Measurements from ENCODE around the gene FGGY. TPM values are rescaled to one million over a fixed set of nuclear protein-coding genes. Genes with fewer than 3 reads are reported as not detected.
"Not testable (repeated sequence)": the region's sequence is repeated elsewhere in the genome, so short reads cannot be mapped to it uniquely, and the experiment has no call there.

The FGGY gene
- total RNA-seq, 2 donors from 2014 or later, result 14.1 to 14.8 TPM

GRCh38 chr1:59494145-59494833 is 197.4 kb downstream of the FGGY start:
- no peak for DNase-seq
- Histone ChIP-seq H3K9me3 (ENCODE audit: control insufficient read depth, low read length) (peaks cover 9% of the 10 kb centered on the region), H3K27me3 (ENCODE audit: control insufficient read depth, insufficient read depth, low read length, poor library complexity, severe bottlenecking) (no peaks in the 10 kb centered on the region), H3K27ac (ENCODE audit: low read depth, low read length) (no peak overlapping the region), H3K36me3 (ENCODE audit: control insufficient read depth, insufficient read depth, low read length) (no peaks in the 10 kb centered on the region), H3K4me1 (ENCODE audit: control insufficient read depth, insufficient read depth, low read length) (no peaks in the 10 kb centered on the region), H3K4me3 (ENCODE audit: low read length) (no peak overlapping the region), H3K9ac (ENCODE audit: extremely low read depth, low read length, poor library complexity, severe bottlenecking) (no peak overlapping the region)
- Mint-ChIP-seq H3K4me1 (no peaks in the 10 kb centered on the region), H3K36me3 (ENCODE audit: low read depth) (no peaks in the 10 kb centered on the region), H3K27me3 (ENCODE audit: insufficient read depth) (no peaks in the 10 kb centered on the region), H3K4me3 (no peak overlapping the region), H3K9me3 (peaks cover 10% of the 10 kb centered on the region), H3K27ac (no peak overlapping the region)
- TF ChIP-seq CTCF (conservative IDR thresholded peaks at IDR 0.05), result no peak

- DNase-seq; H3K9me3 Mint-ChIP-seq; H3K27me3 Mint-ChIP-seq (ENCODE audit: insufficient read depth); H3K4me3 ChIP-seq (ENCODE audit: low read length); H3K4me3 Mint-ChIP-seq; H3K27ac Mint-ChIP-seq; H3K27ac ChIP-seq (ENCODE audit: low read depth, low read length); H3K4me1 Mint-ChIP-seq; H3K9me3 ChIP-seq (ENCODE audit: control insufficient read depth, low read length); H3K36me3 Mint-ChIP-seq (ENCODE audit: low read depth); H3K27me3 ChIP-seq (ENCODE audit: control insufficient read depth, insufficient read depth, low read length, poor library complexity, severe bottlenecking); H3K4me1 ChIP-seq (ENCODE audit: control insufficient read depth, insufficient read depth, low read length); H3K36me3 ChIP-seq (ENCODE audit: control insufficient read depth, insufficient read depth, low read length); H3K9ac ChIP-seq (ENCODE audit: extremely low read depth, low read length, poor library complexity, severe bottlenecking): not testable (repeated sequence)
- WGBS, 2 experiments (ENCODE audit: insufficient coverage in 1 of 2, insufficient read length in 1 of 2), result 90 to 98% methylated on average over 1 to 2 of the region's 2 CpGs
Measured at GRCh38 chr1:59496156-59496555, 199.3 kb downstream of the FGGY start.

- H3K27me3 Mint-ChIP-seq (ENCODE audit: insufficient read depth), result no peaks in the 10 kb centered on the region
- H3K36me3 ChIP-seq (ENCODE audit: control insufficient read depth, insufficient read depth, low read length), result no peaks in the 10 kb centered on the region
- WGBS, 2 experiments (ENCODE audit: insufficient coverage in 1 of 2, insufficient read length in 1 of 2), result 97% methylated on average over 7 of the region's 7 CpGs
Measured at GRCh38 chr1:59497616-59498015, 200.7 kb downstream of the FGGY start.

More at GRCh38 chr1:59497616-59498015, 200.7 kb downstream of the FGGY start:
- H3K27ac ChIP-seq (ENCODE audit: low read depth, low read length), result no peak overlapping the region
- peaks cover 5% of the 10 kb centered on the region for H3K9me3 Mint-ChIP-seq
- no peak overlapping the region for H3K4me3 ChIP-seq (ENCODE audit: low read length)
- H3K4me1 ChIP-seq (ENCODE audit: control insufficient read depth, insufficient read depth, low read length), result no peaks in the 10 kb centered on the region
- H3K4me3 Mint-ChIP-seq, result no peak overlapping the region
- H3K9ac ChIP-seq (ENCODE audit: extremely low read depth, low read length, poor library complexity, severe bottlenecking), result no peak overlapping the region
- no peaks in the 10 kb centered on the region for H3K27me3 ChIP-seq (ENCODE audit: control insufficient read depth, insufficient read depth, low read length, poor library complexity, severe bottlenecking)
- H3K36me3 Mint-ChIP-seq (ENCODE audit: low read depth), result no peaks in the 10 kb centered on the region
- H3K4me1 Mint-ChIP-seq, result no peaks in the 10 kb centered on the region
- no peak for TF ChIP-seq CTCF (conservative IDR thresholded peaks at IDR 0.05)
- H3K9me3 ChIP-seq (ENCODE audit: control insufficient read depth, low read length), result peaks cover 9% of the 10 kb centered on the region
- no peak overlapping the region for H3K27ac Mint-ChIP-seq
- no peak for DNase-seq

Measured in endodermal cell (in vitro differentiated cells).